Suprapubic skin (tissue), 4 donors: ENCODE measurements around the gene C9orf152.

Experiments used
- EP300 ChIP-seq: sonication (generic); formaldehyde crosslinking; IDR thresholded peaks from one replicate; pipeline ENCODE4 v1.6.1; 2017; ENCODE audit warnings: antibody characterized with exemption
- POLR2A ChIP-seq, 2 donors: fragments of 450-650 bp; IDR thresholded peaks; one replicate each; pipeline ENCODE4 v1.6.1; 2017; ENCODE audit warnings: antibody characterized with exemption in 2 of 2, mild to moderate bottlenecking in 2 of 2, moderate library complexity in 2 of 2
- POLR2AphosphoS5 ChIP-seq, 3 donors: sonication (generic); formaldehyde crosslinking; IDR thresholded peaks; one replicate each; pipeline ENCODE4 v1.6.1; 2017; ENCODE audit warnings: antibody characterized with exemption in 3 of 3
- TF ChIP-seq, protein P1 (sequence below), 2 donors: fragments of 200-600 bp in 1 of 2; fragments of 450-650 bp in 1 of 2; sonication (generic) in 1 of 2; IDR thresholded peaks; one replicate each; pipeline ENCODE4 v1.5.1; 2016 to 2019; ENCODE audit warnings: antibody characterized with exemption in 2 of 2, mild to moderate bottlenecking in 1 of 2, moderate library complexity in 1 of 2

DNA sequence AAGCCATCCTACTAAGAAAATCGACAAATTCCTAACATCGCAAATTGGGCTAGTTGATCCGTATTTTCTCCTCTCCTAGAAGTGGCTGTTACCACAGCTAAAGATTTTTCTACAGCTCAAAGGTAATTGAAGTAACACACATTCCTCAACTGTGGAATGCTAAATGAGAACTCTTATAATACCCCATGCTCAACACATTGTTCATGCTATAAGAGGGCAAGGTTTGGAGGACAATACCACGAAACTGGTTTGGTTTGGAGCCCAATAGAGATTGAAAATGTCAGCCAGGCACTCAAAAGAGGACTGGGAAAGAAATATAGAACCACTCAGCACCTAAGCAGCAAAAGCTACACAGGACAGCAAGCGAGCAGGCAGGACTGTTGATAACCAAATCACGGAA, 38.3 kb upstream of the C9orf152 start:
- TF ChIP-seq, protein P1, sequence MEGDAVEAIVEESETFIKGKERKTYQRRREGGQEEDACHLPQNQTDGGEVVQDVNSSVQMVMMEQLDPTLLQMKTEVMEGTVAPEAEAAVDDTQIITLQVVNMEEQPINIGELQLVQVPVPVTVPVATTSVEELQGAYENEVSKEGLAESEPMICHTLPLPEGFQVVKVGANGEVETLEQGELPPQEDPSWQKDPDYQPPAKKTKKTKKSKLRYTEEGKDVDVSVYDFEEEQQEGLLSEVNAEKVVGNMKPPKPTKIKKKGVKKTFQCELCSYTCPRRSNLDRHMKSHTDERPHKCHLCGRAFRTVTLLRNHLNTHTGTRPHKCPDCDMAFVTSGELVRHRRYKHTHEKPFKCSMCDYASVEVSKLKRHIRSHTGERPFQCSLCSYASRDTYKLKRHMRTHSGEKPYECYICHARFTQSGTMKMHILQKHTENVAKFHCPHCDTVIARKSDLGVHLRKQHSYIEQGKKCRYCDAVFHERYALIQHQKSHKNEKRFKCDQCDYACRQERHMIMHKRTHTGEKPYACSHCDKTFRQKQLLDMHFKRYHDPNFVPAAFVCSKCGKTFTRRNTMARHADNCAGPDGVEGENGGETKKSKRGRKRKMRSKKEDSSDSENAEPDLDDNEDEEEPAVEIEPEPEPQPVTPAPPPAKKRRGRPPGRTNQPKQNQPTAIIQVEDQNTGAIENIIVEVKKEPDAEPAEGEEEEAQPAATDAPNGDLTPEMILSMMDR (IDR thresholded peaks at IDR 0.05) = no peak
- TF ChIP-seq POLR2AphosphoS5 (IDR thresholded peaks at IDR 0.05) = no peak
- TF ChIP-seq POLR2A (IDR thresholded peaks at IDR 0.05) = no peak
- TF ChIP-seq EP300 = no peak
